Endothelial cell of umbilical vein (primary cell): ENCODE data around the gene C1orf159.

Experiments used
- CTCF ChIP-seq, 2 donors: IDR thresholded peaks; 1 replicate in 1 of 2; 2 replicates in 1 of 2; pipeline ENCODE4 v1.5.1; 2011; ENCODE audit warnings: low read length in 2 of 2, mild to moderate bottlenecking in 2 of 2, moderate library complexity in 2 of 2, control low read depth in 1 of 2, inconsistent platforms in 1 of 2, low read depth in 1 of 2; ENCODE audit not compliant: insufficient read depth in 1 of 2; ENCODE audit errors: extremely low read depth in 1 of 2
- EZH2 ChIP-seq: IDR thresholded peaks from 2 replicates; pipeline ENCODE4 v1.6.1; 2012; ENCODE audit warnings: borderline replicate concordance, low read depth, mild to moderate bottlenecking, moderate library complexity, low read length, inconsistent platforms; ENCODE audit not compliant: severe bottlenecking
- FOS ChIP-seq: IDR thresholded peaks from 2 replicates; pipeline ENCODE4 v1.6.1; 2011; ENCODE audit warnings: mild to moderate bottlenecking, low read length, moderate library complexity, borderline replicate concordance; ENCODE audit not compliant: insufficient read depth
- JUN ChIP-seq: IDR thresholded peaks from 2 replicates; pipeline ENCODE4 v1.6.1; 2011; ENCODE audit warnings: borderline replicate concordance, low read depth; ENCODE audit not compliant: insufficient read length, insufficient read depth
- MYC ChIP-seq: IDR thresholded peaks from one replicate; pipeline ENCODE4 v1.6.1; 2011; ENCODE audit warnings: mild to moderate bottlenecking, low read depth, low read length
- POLR2A ChIP-seq: IDR thresholded peaks from 2 replicates; pipeline ENCODE4 v1.6.1; 2012; ENCODE audit warnings: low read depth, mild to moderate bottlenecking, control low read depth, low read length
- POLR2AphosphoS5 ChIP-seq: IDR thresholded peaks from 2 replicates; pipeline ENCODE4 v1.6.1; 2012; ENCODE audit warnings: low read depth, mild to moderate bottlenecking, control low read depth, low read length, moderate library complexity; ENCODE audit not compliant: insufficient read depth

GRCh38 chr1:1050577-1051052 lies 65.3 kb downstream of the C1orf159 start:
- TF ChIP-seq JUN (no peak), CTCF (IDR thresholded peaks at IDR 0.05; ENCODE audit: extremely low read depth in 1 of 2, insufficient read depth in 1 of 2, low read depth in 1 of 2, low read length in 2 of 2) (no peak), POLR2A (no peak), EZH2 (no peak), POLR2AphosphoS5 (no peak), MYC (no peak), FOS (no peak)
